Measurements from ENCODE around the gene PLIN5. TPM values are rescaled to one million over a fixed set of nuclear protein-coding genes. Genes with fewer than 3 reads are reported as not detected.
"Not testable (repeated sequence)": the region's sequence is repeated elsewhere in the genome, so short reads cannot be mapped to it uniquely, and the experiment has no call there.

PLIN5 gene
- total and polyA plus RNA-seq, 2 donors (not counting 1 experiment from before 2014, with no cell fraction given) = not detected

DNA sequence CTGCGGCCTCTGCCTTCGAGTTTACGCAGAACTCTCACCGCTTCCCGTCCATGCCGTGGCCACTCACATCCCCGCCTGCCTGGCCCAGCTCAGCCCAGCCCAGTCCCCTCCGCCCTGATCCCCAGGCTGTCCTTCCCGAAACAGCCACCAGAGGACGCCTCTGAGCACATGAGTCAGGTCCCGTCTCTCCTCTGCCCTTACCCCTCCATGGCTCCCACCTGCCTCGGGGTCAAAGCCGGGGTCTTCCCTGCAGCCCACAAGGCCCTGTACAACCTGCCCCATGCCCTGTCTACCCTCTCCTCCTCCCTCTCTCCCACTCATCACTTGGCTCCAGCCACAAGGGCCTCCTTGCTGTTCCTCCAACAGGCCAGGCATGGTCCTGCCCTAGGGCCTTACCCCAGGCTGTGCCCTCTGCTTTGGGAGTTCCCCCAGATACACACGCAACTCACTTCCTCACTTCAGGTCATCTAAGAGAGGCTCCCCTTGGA lies 32.6 kb upstream of the PLIN5 start:
- no peak overlapping the region for H3K4me3 ChIP-seq (replicated peaks in 1 of 4; ENCODE audit: control extremely low read depth in 1 of 4, insufficient read depth in 1 of 4, low read depth in 3 of 4, low read length in 4 of 4)
- H3K79me2 ChIP-seq (ENCODE audit: control insufficient read depth, insufficient read depth, low read length) = no peaks in the 10 kb centered on the region
- no peak overlapping the region for H3K4me2 ChIP-seq (ENCODE audit: extremely low read depth, insufficient read depth, low read length)
- TF ChIP-seq EZH2 (IDR thresholded peaks at IDR 0.05; ENCODE audit: low read length, missing control alignments) = no peak
- TF ChIP-seq, protein P1, sequence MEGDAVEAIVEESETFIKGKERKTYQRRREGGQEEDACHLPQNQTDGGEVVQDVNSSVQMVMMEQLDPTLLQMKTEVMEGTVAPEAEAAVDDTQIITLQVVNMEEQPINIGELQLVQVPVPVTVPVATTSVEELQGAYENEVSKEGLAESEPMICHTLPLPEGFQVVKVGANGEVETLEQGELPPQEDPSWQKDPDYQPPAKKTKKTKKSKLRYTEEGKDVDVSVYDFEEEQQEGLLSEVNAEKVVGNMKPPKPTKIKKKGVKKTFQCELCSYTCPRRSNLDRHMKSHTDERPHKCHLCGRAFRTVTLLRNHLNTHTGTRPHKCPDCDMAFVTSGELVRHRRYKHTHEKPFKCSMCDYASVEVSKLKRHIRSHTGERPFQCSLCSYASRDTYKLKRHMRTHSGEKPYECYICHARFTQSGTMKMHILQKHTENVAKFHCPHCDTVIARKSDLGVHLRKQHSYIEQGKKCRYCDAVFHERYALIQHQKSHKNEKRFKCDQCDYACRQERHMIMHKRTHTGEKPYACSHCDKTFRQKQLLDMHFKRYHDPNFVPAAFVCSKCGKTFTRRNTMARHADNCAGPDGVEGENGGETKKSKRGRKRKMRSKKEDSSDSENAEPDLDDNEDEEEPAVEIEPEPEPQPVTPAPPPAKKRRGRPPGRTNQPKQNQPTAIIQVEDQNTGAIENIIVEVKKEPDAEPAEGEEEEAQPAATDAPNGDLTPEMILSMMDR (conservative IDR thresholded peaks at IDR 0.05 in 1 of 2, IDR thresholded peaks at IDR 0.05 in 1 of 2; ENCODE audit: low read depth in 1 of 2, low read length in 2 of 2) = peak; percentile 71 to 93
- no peaks in the 10 kb centered on the region for H4K20me1 ChIP-seq (ENCODE audit: control insufficient read depth, extremely low read depth, insufficient read depth, low read length)
- no peaks in the 10 kb centered on the region for H3K4me1 ChIP-seq (ENCODE audit: control insufficient read depth, extremely low read depth, insufficient read depth, low read length)
- H3K27me3 ChIP-seq (ENCODE audit: control insufficient read depth, insufficient read depth, low read length) = no peaks in the 10 kb centered on the region
- H3K9ac ChIP-seq (ENCODE audit: insufficient read depth, low read length) = no peak overlapping the region
- H3K27ac ChIP-seq (ENCODE audit: insufficient read depth, low read length) = no peak overlapping the region
- peak in 1 of 2 donors; percentile 47 for DNase-seq (ENCODE audit: low read depth in 2 of 2)
- no peak overlapping the region for H2AFZ ChIP-seq (ENCODE audit: low read length)
- H3K9me3 ChIP-seq (ENCODE audit: control insufficient read depth, insufficient read depth, low read depth, low read length) = no peaks in the 10 kb centered on the region
- no peaks in the 10 kb centered on the region for H3K36me3 ChIP-seq (ENCODE audit: control insufficient read depth, insufficient read depth, low read length)

GRCh38 chr19:4566402-4567051 lies 31.5 kb upstream of the PLIN5 start:
- Histone ChIP-seq H3K9ac (ENCODE audit: insufficient read depth, low read length) (no peak overlapping the region), H3K27ac (ENCODE audit: insufficient read depth, low read length) (no peak overlapping the region), H3K9me3 (ENCODE audit: control insufficient read depth, insufficient read depth, low read depth, low read length) (no peaks in the 10 kb centered on the region), H3K4me3 (replicated peaks in 1 of 4; ENCODE audit: control extremely low read depth in 1 of 4, insufficient read depth in 1 of 4, low read depth in 3 of 4, low read length in 4 of 4) (no peak overlapping the region), H2AFZ (ENCODE audit: low read length) (no peak overlapping the region), H4K20me1 (ENCODE audit: control insufficient read depth, extremely low read depth, insufficient read depth, low read length) (no peaks in the 10 kb centered on the region), H3K27me3 (ENCODE audit: control insufficient read depth, insufficient read depth, low read length) (no peaks in the 10 kb centered on the region), H3K4me1 (ENCODE audit: control insufficient read depth, extremely low read depth, insufficient read depth, low read length) (no peaks in the 10 kb centered on the region), H3K4me2 (ENCODE audit: extremely low read depth, insufficient read depth, low read length) (no peak overlapping the region), H3K36me3 (ENCODE audit: control insufficient read depth, insufficient read depth, low read length) (no peaks in the 10 kb centered on the region), H3K79me2 (ENCODE audit: control insufficient read depth, insufficient read depth, low read length) (no peaks in the 10 kb centered on the region)
- no peak for DNase-seq (ENCODE audit: low read depth in 2 of 2)
- no peak for TF ChIP-seq EZH2 (IDR thresholded peaks at IDR 0.05; ENCODE audit: low read length, missing control alignments)
- TF ChIP-seq, protein P1 (conservative IDR thresholded peaks at IDR 0.05 in 1 of 2, IDR thresholded peaks at IDR 0.05 in 1 of 2; ENCODE audit: low read depth in 1 of 2, low read length in 2 of 2) = no peak

DNA sequence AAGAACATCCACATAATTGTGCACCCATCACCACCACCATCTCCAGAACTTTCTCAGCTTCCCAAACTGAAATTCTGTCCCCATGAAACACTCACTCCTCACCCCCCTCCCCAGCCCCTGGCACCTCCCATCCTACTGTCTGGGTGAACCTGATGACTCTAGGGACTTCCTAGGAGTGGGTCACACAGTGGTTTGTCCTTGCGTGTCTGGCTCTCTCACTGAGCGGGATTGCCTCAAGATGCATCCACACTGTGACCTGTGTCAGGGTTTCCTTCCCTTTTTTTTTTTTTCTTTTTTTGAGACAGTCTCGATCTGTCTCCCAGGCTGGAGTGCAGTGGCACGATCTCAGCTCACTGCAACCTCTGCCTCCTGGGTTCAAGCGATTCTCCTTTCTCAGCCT lies 28.5 kb upstream of the PLIN5 start:
- H3K4me1 ChIP-seq (ENCODE audit: control insufficient read depth, extremely low read depth, insufficient read depth, low read length); H3K9ac ChIP-seq (ENCODE audit: insufficient read depth, low read length); H3K4me3 ChIP-seq (replicated peaks in 1 of 4; ENCODE audit: control extremely low read depth in 1 of 4, insufficient read depth in 1 of 4, low read depth in 3 of 4, low read length in 4 of 4); H3K27ac ChIP-seq (ENCODE audit: insufficient read depth, low read length); H3K27me3 ChIP-seq (ENCODE audit: control insufficient read depth, insufficient read depth, low read length); H3K4me2 ChIP-seq (ENCODE audit: extremely low read depth, insufficient read depth, low read length); DNase-seq (ENCODE audit: low read depth in 2 of 2); H2AFZ ChIP-seq (ENCODE audit: low read length); H3K36me3 ChIP-seq (ENCODE audit: control insufficient read depth, insufficient read depth, low read length); H4K20me1 ChIP-seq (ENCODE audit: control insufficient read depth, extremely low read depth, insufficient read depth, low read length); H3K9me3 ChIP-seq (ENCODE audit: control insufficient read depth, insufficient read depth, low read depth, low read length); H3K79me2 ChIP-seq (ENCODE audit: control insufficient read depth, insufficient read depth, low read length): not testable (repeated sequence)

DNA sequence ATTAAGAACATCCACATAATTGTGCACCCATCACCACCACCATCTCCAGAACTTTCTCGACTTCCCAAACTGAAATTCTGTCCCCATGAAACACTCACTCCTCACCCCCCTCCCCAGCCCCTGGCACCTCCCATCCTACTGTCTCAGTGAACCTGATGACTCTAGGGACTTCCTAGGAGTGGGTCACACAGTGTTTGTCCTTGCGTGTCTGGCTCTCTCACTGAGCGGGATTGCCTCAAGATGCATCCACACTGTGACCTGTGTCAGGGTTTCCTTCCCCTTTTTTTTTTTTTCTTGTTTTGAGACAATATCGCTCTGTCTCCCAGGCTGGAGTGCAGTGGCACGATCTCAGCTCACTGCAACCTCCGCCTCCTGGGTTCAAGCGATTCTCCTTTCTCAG lies 27.1 kb upstream of the PLIN5 start:
- H2AFZ ChIP-seq (ENCODE audit: low read length); H3K4me2 ChIP-seq (ENCODE audit: extremely low read depth, insufficient read depth, low read length); DNase-seq (ENCODE audit: low read depth in 2 of 2); H3K27ac ChIP-seq (ENCODE audit: insufficient read depth, low read length); H3K36me3 ChIP-seq (ENCODE audit: control insufficient read depth, insufficient read depth, low read length); H3K4me3 ChIP-seq (replicated peaks in 1 of 4; ENCODE audit: control extremely low read depth in 1 of 4, insufficient read depth in 1 of 4, low read depth in 3 of 4, low read length in 4 of 4); H4K20me1 ChIP-seq (ENCODE audit: control insufficient read depth, extremely low read depth, insufficient read depth, low read length); H3K27me3 ChIP-seq (ENCODE audit: control insufficient read depth, insufficient read depth, low read length); H3K4me1 ChIP-seq (ENCODE audit: control insufficient read depth, extremely low read depth, insufficient read depth, low read length); H3K9ac ChIP-seq (ENCODE audit: insufficient read depth, low read length); H3K79me2 ChIP-seq (ENCODE audit: control insufficient read depth, insufficient read depth, low read length); H3K9me3 ChIP-seq (ENCODE audit: control insufficient read depth, insufficient read depth, low read depth, low read length): not testable (repeated sequence)
